Trophoblast cell (in vitro differentiated cells and primary cell): ENCODE measurements around the gene FOXM1.
"Not testable (repeated sequence)": the region's sequence is repeated elsewhere in the genome, so short reads cannot be mapped to it uniquely, and the experiment has no call there.

Experiments used
- DNase-seq, 2 donors: peaks; one replicate each; pipeline ENCODE4 v3.0.0-alpha.2; 2016
- H2AFZ ChIP-seq: 2 replicates; pipeline ENCODE4 v1.6.1; 2013; ENCODE audit warnings: low read length, moderate library complexity, mild to moderate bottlenecking; ENCODE audit not compliant: insufficient read depth, poor library complexity
- H2AK5ac ChIP-seq: 2 replicates; pipeline ENCODE4 v1.6.1; 2013; ENCODE audit warnings: mild to moderate bottlenecking, low read length
- H2BK120ac ChIP-seq: 2 replicates; pipeline ENCODE4 v1.6.1; 2013; ENCODE audit warnings: low read length, mild to moderate bottlenecking, moderate library complexity; ENCODE audit not compliant: insufficient read depth, poor library complexity
- H2BK12ac ChIP-seq: 2 replicates; pipeline ENCODE4 v1.6.1; 2013; ENCODE audit warnings: mild to moderate bottlenecking, low read length, moderate library complexity
- H2BK5ac ChIP-seq: 2 replicates; pipeline ENCODE4 v1.6.1; 2013; ENCODE audit warnings: low read length, low read depth, moderate library complexity, mild to moderate bottlenecking; ENCODE audit not compliant: poor library complexity
- H3K14ac ChIP-seq: 2 replicates; pipeline ENCODE4 v1.6.1; 2013; ENCODE audit warnings: mild to moderate bottlenecking, low read length
- H3K18ac ChIP-seq: 2 replicates; pipeline ENCODE4 v1.6.1; 2013; ENCODE audit warnings: mild to moderate bottlenecking, low read length
- H3K23ac ChIP-seq: 2 replicates; pipeline ENCODE4 v1.6.1; 2013; ENCODE audit warnings: low read length
- H3K27ac ChIP-seq: 2 replicates; pipeline ENCODE4 v1.5.1; 2013; ENCODE audit warnings: low read depth, mild to moderate bottlenecking, inconsistent platforms, low read length, moderate library complexity
- H3K27me3 ChIP-seq: 2 replicates; pipeline ENCODE4 v1.6.1; 2013; ENCODE audit warnings: inconsistent platforms, mild to moderate bottlenecking, low read length, moderate library complexity; ENCODE audit not compliant: insufficient read depth
- H3K36me3 ChIP-seq, 2 experiments: 1 replicate in 1 of 2; 2 replicates in 1 of 2; pipeline ENCODE4 v1.6.1; 2013; ENCODE audit warnings: low read length in 2 of 2, mild to moderate bottlenecking in 2 of 2, moderate library complexity in 1 of 2; ENCODE audit not compliant: insufficient read depth in 2 of 2, control insufficient read depth in 1 of 2
- H3K4ac ChIP-seq: 2 replicates; pipeline ENCODE4 v1.6.1; 2013; ENCODE audit warnings: low read depth, mild to moderate bottlenecking, low read length, moderate library complexity
- H3K4me1 ChIP-seq, 2 experiments: 1 replicate in 1 of 2; 2 replicates in 1 of 2; pipeline ENCODE4 v1.6.1; 2013; ENCODE audit warnings: low read length in 2 of 2, mild to moderate bottlenecking in 2 of 2, moderate library complexity in 1 of 2; ENCODE audit not compliant: insufficient read depth in 2 of 2, control insufficient read depth in 1 of 2
- H3K4me2 ChIP-seq: 2 replicates; pipeline ENCODE4 v1.6.1; 2013; ENCODE audit warnings: inconsistent platforms, mild to moderate bottlenecking, low read length, moderate library complexity
- H3K4me3 ChIP-seq: 2 replicates; pipeline ENCODE4 v1.5.1; 2013; ENCODE audit warnings: mild to moderate bottlenecking, low read depth, low read length, inconsistent platforms
- H3K79me1 ChIP-seq: one replicate; pipeline ENCODE4 v1.6.1; 2013; ENCODE audit warnings: low read length
- H3K79me2 ChIP-seq: 2 replicates; pipeline ENCODE4 v1.6.1; 2013; ENCODE audit warnings: low read length, mild to moderate bottlenecking; ENCODE audit not compliant: control insufficient read depth, insufficient read depth, poor library complexity
- H3K9ac ChIP-seq: 2 replicates; pipeline ENCODE4 v1.6.1; 2013; ENCODE audit warnings: mild to moderate bottlenecking, low read length
- H3K9me3 ChIP-seq: 2 replicates; pipeline ENCODE4 v1.6.1; 2013; ENCODE audit warnings: low read depth, mild to moderate bottlenecking, control low read depth, inconsistent platforms, low read length; ENCODE audit not compliant: insufficient read depth
- H4K12ac ChIP-seq: 2 replicates; pipeline ENCODE4 v1.6.1; 2013; ENCODE audit warnings: low read depth, mild to moderate bottlenecking, low read length, moderate library complexity
- H4K8ac ChIP-seq: 2 replicates; pipeline ENCODE4 v1.6.1; 2013; ENCODE audit warnings: low read depth, mild to moderate bottlenecking, low read length, moderate library complexity
- H4K91ac ChIP-seq: one replicate; pipeline ENCODE4 v1.6.1; 2013; ENCODE audit warnings: low read depth, mild to moderate bottlenecking, low read length, moderate library complexity
- WGBS: extraction: QIAGEN DNeasy Blood & Tissue Kit; methylation state at CpG from one replicate; pipeline ENCODE4 v1.1.7; 2013; ENCODE audit warnings: missing lambda C conversion rate; ENCODE audit not compliant: insufficient read length, insufficient coverage; ENCODE audit errors: extremely low coverage; 5-methylcytosine and 5-hydroxymethylcytosine counted together

The FOXM1 gene

DNA sequence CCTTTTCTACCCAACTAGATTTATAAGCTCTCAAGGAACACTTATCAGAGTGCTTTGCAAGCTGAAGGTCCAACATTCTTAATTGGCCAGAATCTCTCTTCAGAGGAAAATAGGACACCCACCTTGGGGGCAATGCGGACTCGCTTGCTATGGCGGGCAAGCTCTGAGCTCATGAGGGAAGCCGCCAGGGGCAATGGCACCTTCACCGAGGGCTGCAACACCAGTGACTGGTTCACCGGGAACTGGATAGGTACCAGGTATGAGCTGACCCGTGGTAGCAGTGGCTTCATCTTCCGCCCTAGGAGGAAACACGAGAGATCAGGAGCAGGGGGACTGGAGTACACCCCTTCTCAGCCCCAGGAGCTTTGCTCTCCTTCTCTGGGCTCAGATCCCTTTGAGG is 12.8 kb downstream of the FOXM1 start:
- no peaks in the 10 kb centered on the region for H3K4me1 ChIP-seq
- no peak overlapping the region for H3K4me2 ChIP-seq
- no peak overlapping the region for H3K9ac ChIP-seq
- H3K18ac ChIP-seq = no peak overlapping the region
- no peak for DNase-seq
- no peak overlapping the region for H3K4me3 ChIP-seq
- H4K91ac ChIP-seq = no peak overlapping the region
- WGBS = no CpG with 5 or more reads among the region's 9 CpGs
- H2BK5ac ChIP-seq = no peak overlapping the region
- no peak overlapping the region for H3K27ac ChIP-seq
- H3K79me1 ChIP-seq = no peaks in the 10 kb centered on the region
- H3K27me3 ChIP-seq = no peaks in the 10 kb centered on the region
- no peak overlapping the region for H3K4ac ChIP-seq
- no peak overlapping the region for H2BK120ac ChIP-seq
- no peak overlapping the region for H4K12ac ChIP-seq
- H3K79me2 ChIP-seq = no peaks in the 10 kb centered on the region
- no peak overlapping the region for H3K23ac ChIP-seq
- no peak overlapping the region for H4K8ac ChIP-seq
- no peak overlapping the region for H2AFZ ChIP-seq
- H2AK5ac ChIP-seq = no peak overlapping the region
- H3K14ac ChIP-seq = no peak overlapping the region
- H3K9me3 ChIP-seq = no peaks in the 10 kb centered on the region
- peaks cover 50 to 59% of the 10 kb centered on the region in 2 experiments for H3K36me3 ChIP-seq
- H2BK12ac ChIP-seq = no peak overlapping the region

- not testable (repeated sequence) for H3K4ac ChIP-seq, H3K18ac ChIP-seq, H3K4me2 ChIP-seq, H3K4me3 ChIP-seq, H4K8ac ChIP-seq, DNase-seq, H2BK12ac ChIP-seq, H3K27me3 ChIP-seq, H3K23ac ChIP-seq, H3K4me1 ChIP-seq, H2BK5ac ChIP-seq, H3K14ac ChIP-seq, H3K9ac ChIP-seq, H3K9me3 ChIP-seq, H2AK5ac ChIP-seq, H3K79me1 ChIP-seq, H4K91ac ChIP-seq, H2BK120ac ChIP-seq, H2AFZ ChIP-seq, H3K79me2 ChIP-seq, H3K27ac ChIP-seq, H4K12ac ChIP-seq
- peaks cover 53 to 64% of the 10 kb centered on the region in 2 experiments for H3K36me3 ChIP-seq
- no CpG with 5 or more reads among the region's 7 CpGs for WGBS
Observed at GRCh38 chr12:2863402-2863801, 13.6 kb downstream of the FOXM1 start.

- no peak overlapping the region for H2AK5ac ChIP-seq
- WGBS = no CpG with 5 or more reads among the region's 7 CpGs
- no peak overlapping the region for H2BK12ac ChIP-seq
- H3K79me1 ChIP-seq = no peaks in the 10 kb centered on the region
- no peak overlapping the region for H3K27ac ChIP-seq
- no peaks in the 10 kb centered on the region for H3K79me2 ChIP-seq
- H3K4ac ChIP-seq = no peak overlapping the region
- no peaks in the 10 kb centered on the region for H3K4me1 ChIP-seq
- no peak overlapping the region for H2AFZ ChIP-seq
- no peak overlapping the region for H3K18ac ChIP-seq
- H4K12ac ChIP-seq = no peak overlapping the region
- H3K36me3 ChIP-seq = peaks cover 53 to 62% of the 10 kb centered on the region in 2 experiments
- H3K9me3 ChIP-seq = no peaks in the 10 kb centered on the region
- DNase-seq = no peak
- H3K4me3 ChIP-seq = no peak overlapping the region
- H3K14ac ChIP-seq = no peak overlapping the region
- no peak overlapping the region for H2BK120ac ChIP-seq
- H2BK5ac ChIP-seq = no peak overlapping the region
- H3K23ac ChIP-seq = no peak overlapping the region
- H3K9ac ChIP-seq = no peak overlapping the region
- H3K27me3 ChIP-seq = no peaks in the 10 kb centered on the region
- H4K91ac ChIP-seq = no peak overlapping the region
- H3K4me2 ChIP-seq = no peak overlapping the region
- H4K8ac ChIP-seq = no peak overlapping the region
Observed at GRCh38 chr12:2862876-2863275, 14.1 kb downstream of the FOXM1 start.

DNA sequence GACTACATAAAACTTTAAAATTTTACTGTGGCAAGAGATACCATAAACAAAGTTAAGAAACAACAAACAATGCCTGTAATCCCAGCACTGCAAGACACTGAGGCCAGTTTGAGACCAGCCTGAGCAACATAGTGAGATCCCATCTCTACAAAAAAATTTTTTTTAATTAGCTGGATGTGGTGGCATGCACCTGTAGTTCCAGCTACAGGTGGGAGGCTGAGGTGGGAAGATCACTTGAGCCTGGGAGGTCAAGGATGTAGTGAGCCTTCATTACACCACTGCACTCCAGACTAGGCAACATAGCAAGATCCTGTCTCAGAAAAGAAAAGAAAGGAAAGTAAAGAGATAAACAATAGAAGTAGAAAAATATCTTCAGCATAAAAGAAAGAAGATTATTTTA is 16.8 kb downstream of the FOXM1 start:
- no peak overlapping the region for H3K23ac ChIP-seq
- no peak overlapping the region for H2AFZ ChIP-seq
- no peak overlapping the region for H4K8ac ChIP-seq
- H2BK5ac ChIP-seq = no peak overlapping the region
- no peak overlapping the region for H2BK12ac ChIP-seq
- no peak for DNase-seq
- no peak overlapping the region for H3K4me2 ChIP-seq
- no peak overlapping the region for H2BK120ac ChIP-seq
- H4K12ac ChIP-seq = no peak overlapping the region
- H3K4ac ChIP-seq = no peak overlapping the region
- peaks cover 38 to 44% of the 10 kb centered on the region in 2 experiments for H3K36me3 ChIP-seq
- no peaks in the 10 kb centered on the region for H3K27me3 ChIP-seq
- H3K9me3 ChIP-seq = no peaks in the 10 kb centered on the region
- H3K18ac ChIP-seq = no peak overlapping the region
- peaks cover 5 to 8% of the 10 kb centered on the region in 2 experiments for H3K4me1 ChIP-seq
- no peak overlapping the region for H4K91ac ChIP-seq
- H3K9ac ChIP-seq = no peak overlapping the region
- no peaks in the 10 kb centered on the region for H3K79me2 ChIP-seq
- H3K14ac ChIP-seq = no peak overlapping the region
- H3K27ac ChIP-seq = no peak overlapping the region
- no peak overlapping the region for H2AK5ac ChIP-seq
- no peak overlapping the region for H3K4me3 ChIP-seq
- no peaks in the 10 kb centered on the region for H3K79me1 ChIP-seq
